IPS-15b (cell line): ENCODE results near the gene IKZF3.

Source experiments
- H3K27me3 ChIP-seq: one replicate; pipeline ENCODE4 v1.6.1; 2013; ENCODE audit warnings: low read length; ENCODE audit not compliant: control insufficient read depth, insufficient read depth
- H3K36me3 ChIP-seq: one replicate; pipeline ENCODE4 v1.6.1; 2013; ENCODE audit warnings: low read length; ENCODE audit not compliant: control insufficient read depth, insufficient read depth
- H3K4me1 ChIP-seq: one replicate; pipeline ENCODE4 v1.6.1; 2013; ENCODE audit warnings: mild to moderate bottlenecking, low read length; ENCODE audit not compliant: control insufficient read depth, insufficient read depth
- H3K4me3 ChIP-seq: one replicate; pipeline ENCODE4 v1.5.1; 2013; ENCODE audit warnings: low read depth, low read length
- H3K9ac ChIP-seq: one replicate; pipeline ENCODE4 v1.6.1; 2013; ENCODE audit warnings: low read depth, mild to moderate bottlenecking, low read length
- H3K9me3 ChIP-seq: one replicate; pipeline ENCODE4 v1.6.1; 2013; ENCODE audit warnings: mild to moderate bottlenecking, low read length; ENCODE audit not compliant: control insufficient read depth, insufficient read depth

IKZF3 gene

DNA sequence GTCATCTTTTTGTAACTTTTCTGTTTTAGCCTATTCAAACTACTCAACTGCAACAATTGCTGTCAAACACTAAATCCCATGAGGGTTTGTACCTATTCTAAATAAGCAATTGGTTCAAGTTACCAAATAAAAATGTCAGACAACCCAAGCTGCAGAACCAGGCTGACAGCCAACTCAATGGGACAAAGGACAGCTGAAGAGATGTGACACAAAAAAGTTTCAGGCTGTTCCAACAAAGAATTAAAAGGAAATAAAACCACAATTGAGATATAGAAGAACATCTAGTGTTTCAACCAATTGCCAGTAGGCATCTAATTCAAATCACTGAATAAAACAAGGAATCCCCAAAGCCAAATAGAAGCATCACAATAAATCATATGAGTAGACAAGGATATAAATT, 77.1 kb downstream of the IKZF3 start:
- H3K4me3 ChIP-seq, result no peak overlapping the region
- peaks cover 4% of the 10 kb centered on the region for H3K4me1 ChIP-seq
- H3K36me3 ChIP-seq, result no peaks in the 10 kb centered on the region
- H3K9me3 ChIP-seq, result no peaks in the 10 kb centered on the region
- no peaks in the 10 kb centered on the region for H3K27me3 ChIP-seq
- no peak overlapping the region for H3K9ac ChIP-seq

DNA sequence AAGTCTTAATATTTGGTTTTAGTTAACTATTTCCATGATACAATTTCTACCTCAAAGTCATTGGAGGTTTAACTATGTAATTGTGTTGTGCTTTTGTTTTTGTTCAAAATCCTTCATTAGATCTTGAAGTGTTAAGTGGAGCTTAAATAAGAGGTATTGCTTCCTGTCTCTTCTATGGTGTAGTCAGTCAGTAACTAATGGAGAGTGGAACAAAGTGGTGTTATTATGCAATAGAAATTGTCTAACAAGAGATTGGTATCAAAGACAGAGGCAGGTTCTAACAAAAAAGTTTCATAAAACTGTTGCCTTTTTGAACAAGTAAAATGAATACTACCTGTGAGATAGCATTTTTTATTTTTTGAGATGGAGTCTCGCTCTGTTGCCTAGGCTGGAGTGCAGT, 81.1 kb downstream of the IKZF3 start:
- no peaks in the 10 kb centered on the region for H3K27me3 ChIP-seq

DNA sequence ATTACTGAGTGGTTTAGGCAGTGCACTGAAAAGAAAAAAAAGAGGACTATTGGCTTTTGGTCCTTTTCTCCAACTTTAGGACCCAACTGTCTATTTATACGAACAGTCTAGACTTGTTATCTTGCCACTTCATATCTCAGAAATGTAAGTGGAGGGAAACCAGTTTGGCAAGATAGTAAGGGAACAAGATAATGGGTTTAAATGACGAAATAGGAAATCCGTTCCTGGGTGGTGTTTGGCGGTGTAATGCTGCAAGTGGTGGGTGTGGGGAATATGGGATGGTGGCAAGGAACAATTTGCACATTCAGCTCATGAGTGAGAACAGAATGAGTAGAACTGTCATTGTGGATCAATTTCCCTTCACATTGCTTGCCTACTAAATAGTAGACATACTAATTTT, 81.6 kb downstream of the IKZF3 start:
- no peaks in the 10 kb centered on the region for H3K4me1 ChIP-seq
- no peak overlapping the region for H3K9ac ChIP-seq
- H3K36me3 ChIP-seq, result no peaks in the 10 kb centered on the region
- no peak overlapping the region for H3K4me3 ChIP-seq
- H3K27me3 ChIP-seq, result no peaks in the 10 kb centered on the region
- H3K9me3 ChIP-seq, result no peaks in the 10 kb centered on the region

More for the DNA sequence above, 81.1 kb downstream of the IKZF3 start:
- Histone ChIP-seq H3K4me3 (no peak overlapping the region), H3K4me1 (no peaks in the 10 kb centered on the region), H3K9me3 (no peaks in the 10 kb centered on the region), H3K9ac (no peak overlapping the region), H3K36me3 (no peaks in the 10 kb centered on the region)

DNA sequence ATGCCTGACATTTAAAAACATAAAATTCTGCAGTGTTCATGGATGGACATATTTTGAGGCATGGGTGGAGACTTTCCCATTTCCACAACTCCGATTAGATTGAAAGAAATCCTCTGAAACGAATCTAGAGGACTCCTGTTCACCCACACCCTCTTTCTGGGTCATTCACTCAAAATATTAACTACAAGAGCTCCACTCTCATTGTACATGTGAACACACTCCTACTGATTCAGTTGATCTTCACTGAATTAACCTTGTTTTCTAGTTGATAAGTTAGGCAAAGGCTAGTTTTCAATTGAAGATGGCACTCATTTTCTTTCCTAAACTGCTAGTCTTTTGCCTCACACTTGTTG, 82.3 kb downstream of the IKZF3 start:
- Histone ChIP-seq H3K9me3 (no peaks in the 10 kb centered on the region), H3K36me3 (no peaks in the 10 kb centered on the region), H3K4me1 (no peaks in the 10 kb centered on the region), H3K9ac (no peak overlapping the region), H3K27me3 (no peaks in the 10 kb centered on the region), H3K4me3 (no peak overlapping the region)

DNA sequence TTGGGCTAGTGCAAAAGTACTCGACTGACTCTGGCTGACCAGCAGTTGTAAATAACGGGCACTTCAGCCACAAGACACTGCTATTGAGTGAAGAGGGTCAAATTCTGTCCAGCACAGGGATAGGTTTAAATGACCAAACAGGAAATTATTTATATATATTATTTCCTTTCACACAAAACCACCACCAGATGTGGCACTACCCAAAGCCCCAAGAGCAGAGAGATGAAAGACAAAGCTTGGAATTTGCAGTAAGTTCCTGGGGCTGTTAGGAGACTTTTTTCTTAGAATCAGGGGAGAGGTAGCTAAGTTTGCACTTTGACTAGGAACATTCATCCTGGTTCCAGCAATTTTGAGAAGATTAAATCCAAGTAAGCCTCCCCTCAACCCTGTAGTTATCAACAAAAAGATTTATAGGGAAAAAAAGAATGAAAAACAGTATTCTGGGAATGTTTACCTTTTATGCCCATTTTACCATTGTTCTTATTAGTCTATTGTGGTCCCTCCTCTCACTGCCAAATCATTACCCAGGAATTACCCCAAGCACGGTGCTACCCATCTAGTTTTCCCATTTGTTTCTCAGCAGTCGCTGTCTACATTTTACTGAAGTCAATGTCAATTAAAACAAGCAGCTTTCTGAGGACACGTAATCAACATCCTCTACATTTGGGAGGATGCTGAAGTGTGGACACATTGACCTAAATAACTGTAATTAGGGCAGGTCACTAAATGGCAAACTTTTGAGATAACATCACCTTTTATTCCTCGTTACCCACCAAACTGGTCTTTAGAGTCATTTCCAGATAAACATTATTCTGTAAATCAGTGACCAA, 82.9 kb downstream of the IKZF3 start:
- H3K9ac ChIP-seq, result no peak overlapping the region
- H3K4me1 ChIP-seq, result no peaks in the 10 kb centered on the region
- no peaks in the 10 kb centered on the region for H3K36me3 ChIP-seq
- H3K4me3 ChIP-seq, result no peak overlapping the region
- no peaks in the 10 kb centered on the region for H3K9me3 ChIP-seq
- no peaks in the 10 kb centered on the region for H3K27me3 ChIP-seq

DNA sequence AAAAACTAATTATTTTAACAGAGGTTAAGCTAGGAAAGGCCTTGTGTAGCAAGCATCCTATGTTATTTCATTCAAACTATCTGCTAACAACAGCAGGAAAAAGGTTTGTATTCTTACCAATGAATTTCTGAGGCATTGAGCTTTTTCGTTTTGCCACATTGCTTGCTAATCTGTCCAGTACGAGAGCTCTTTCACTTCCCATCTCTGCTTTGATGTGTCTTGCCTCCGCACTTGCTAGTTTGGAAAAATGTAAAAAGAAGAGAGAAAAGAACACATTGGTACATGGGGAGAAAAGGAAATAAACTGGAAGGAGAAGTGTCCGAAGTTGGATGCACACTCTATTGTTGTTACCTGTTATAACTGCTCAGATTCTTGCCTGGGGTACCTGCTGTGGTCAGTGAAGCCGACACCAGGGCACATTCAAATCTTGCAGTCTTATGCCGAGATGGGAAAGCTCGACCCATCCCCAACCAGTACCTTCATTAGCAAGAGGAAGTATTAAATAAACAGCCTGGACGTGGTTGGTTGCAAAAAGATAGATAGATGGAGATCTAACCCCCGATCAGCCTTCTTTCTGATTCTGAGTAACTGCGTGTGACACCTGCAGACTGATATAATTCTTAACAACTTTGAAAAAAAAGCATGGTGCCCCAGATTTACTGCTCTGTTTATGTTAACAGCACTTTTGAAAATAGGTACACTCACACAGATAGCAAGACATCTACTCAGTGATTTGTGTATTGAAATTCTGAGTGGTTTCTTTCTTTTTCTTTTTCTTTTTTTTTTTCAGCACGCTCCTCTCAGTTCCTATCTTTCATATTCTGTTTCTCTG, 86.4 kb downstream of the IKZF3 start:
- no peaks in the 10 kb centered on the region for H3K36me3 ChIP-seq
- H3K9ac ChIP-seq, result no peak overlapping the region
- no peaks in the 10 kb centered on the region for H3K4me1 ChIP-seq
- H3K9me3 ChIP-seq, result no peaks in the 10 kb centered on the region
- H3K4me3 ChIP-seq, result no peak overlapping the region
- H3K27me3 ChIP-seq, result no peaks in the 10 kb centered on the region

DNA sequence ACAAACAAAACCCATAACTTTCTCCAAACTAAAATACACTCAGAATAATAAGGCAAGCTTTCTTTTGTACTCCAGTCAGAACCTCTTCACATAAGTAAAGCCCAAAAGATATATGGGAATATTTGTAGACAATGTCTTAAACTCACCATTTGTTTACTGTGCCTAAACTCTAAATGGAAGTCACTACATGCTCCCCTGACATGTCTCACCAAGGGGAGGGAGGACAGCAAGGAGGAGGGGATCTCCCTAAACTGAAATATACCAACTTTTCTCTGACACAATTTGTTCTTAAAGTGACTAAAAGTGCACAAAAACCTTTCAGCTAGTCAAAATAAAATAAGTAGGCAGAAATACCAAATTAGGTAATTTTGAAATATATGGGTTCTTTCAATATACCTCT, 87.9 kb downstream of the IKZF3 start:
- Histone ChIP-seq H3K9ac (no peak overlapping the region), H3K4me1 (no peaks in the 10 kb centered on the region), H3K36me3 (no peaks in the 10 kb centered on the region), H3K27me3 (no peaks in the 10 kb centered on the region), H3K4me3 (no peak overlapping the region), H3K9me3 (no peaks in the 10 kb centered on the region)

DNA sequence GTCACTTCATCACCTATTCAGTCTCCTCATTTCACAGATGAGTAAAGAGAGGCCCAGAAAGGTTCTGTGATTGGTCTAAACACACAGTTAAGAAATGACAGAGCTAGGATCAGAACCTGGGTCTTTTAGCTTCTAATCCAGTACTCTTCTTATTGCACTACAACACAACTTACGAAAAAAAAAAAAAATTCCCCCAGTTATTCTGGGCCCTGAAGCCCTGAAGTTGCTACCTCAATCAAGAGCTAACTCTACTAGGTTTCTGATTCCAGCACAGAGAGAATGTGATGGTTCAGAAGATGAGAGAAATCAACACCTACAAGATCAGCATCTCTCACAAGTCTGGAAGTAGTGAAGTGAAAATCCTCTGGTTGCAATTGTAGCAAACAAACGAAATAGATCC, 89.1 kb downstream of the IKZF3 start:
- Histone ChIP-seq H3K9ac (no peak overlapping the region), H3K4me1 (no peaks in the 10 kb centered on the region), H3K9me3 (no peaks in the 10 kb centered on the region), H3K36me3 (no peaks in the 10 kb centered on the region), H3K27me3 (no peaks in the 10 kb centered on the region), H3K4me3 (no peak overlapping the region)

DNA sequence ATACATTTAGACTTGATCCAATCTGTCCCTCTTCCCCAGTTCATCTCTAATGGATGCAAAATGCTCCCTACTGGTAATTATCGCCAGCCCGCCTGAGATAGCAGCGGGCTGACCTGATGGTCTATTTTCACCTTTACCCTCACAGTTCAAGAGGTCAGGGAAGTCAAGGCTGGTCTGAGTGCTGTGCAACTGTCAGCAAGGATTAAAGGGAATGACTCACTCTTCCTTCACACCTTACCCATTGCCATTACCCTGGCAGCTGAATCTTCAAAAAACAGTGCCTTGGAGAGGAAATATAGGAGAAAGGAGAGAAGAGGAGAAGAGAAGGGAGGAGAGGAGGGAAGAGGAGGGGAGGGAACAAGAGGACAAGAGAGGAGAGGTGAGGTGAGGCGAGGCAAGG, 90.1 kb downstream of the IKZF3 start:
- Histone ChIP-seq H3K9me3 (no peaks in the 10 kb centered on the region), H3K4me3 (no peak overlapping the region), H3K36me3 (no peaks in the 10 kb centered on the region), H3K9ac (no peak overlapping the region), H3K27me3 (no peaks in the 10 kb centered on the region), H3K4me1 (no peaks in the 10 kb centered on the region)

DNA sequence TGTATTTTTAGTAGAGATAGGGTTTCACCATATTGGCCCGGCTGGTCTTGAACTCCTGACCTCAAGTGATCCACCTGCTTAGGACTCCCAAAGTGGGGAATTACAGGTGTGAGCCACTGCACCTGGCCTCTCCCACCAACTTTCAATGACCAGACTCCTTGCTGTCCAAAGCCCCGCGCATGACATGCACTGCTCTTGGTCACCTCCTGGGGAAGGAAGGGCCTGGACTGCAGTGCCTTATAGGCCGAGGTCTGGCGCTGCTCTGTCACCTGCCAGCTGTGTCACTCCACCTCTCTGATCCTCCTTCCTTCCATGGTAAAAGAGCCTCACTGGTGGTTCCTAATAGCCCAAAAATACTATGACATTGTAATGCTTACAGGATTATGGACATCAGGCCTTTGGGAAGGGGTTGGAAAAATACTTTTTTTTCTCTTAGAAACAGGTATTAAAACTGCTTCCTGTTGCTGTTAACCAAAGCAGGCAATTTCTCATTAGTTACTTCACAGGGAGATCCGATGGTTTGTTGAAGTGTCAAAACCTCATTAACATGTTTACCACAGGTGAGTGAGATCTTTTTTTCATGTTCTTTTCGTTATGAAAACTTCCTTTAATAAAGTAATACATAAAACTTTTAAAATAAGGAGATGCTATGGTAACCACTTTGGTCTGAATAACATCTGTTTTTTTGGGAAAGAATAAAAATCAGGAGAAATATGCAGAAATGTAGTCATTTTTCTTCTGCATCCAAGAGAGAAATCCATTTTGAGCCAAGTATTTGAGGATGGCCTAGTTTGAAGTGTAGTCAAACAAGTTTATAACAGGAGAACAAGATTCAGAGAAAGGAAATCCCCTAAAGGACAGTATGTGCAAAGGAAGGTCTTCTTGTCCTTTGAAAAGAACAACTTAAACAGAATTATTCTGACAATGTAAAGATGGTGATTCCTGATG, 90.9 kb downstream of the IKZF3 start:
- H3K27me3 ChIP-seq, result no peaks in the 10 kb centered on the region
- H3K4me3 ChIP-seq, result no peak overlapping the region
- H3K4me1 ChIP-seq, result no peaks in the 10 kb centered on the region
- no peak overlapping the region for H3K9ac ChIP-seq
- H3K9me3 ChIP-seq, result no peaks in the 10 kb centered on the region
- no peaks in the 10 kb centered on the region for H3K36me3 ChIP-seq

DNA sequence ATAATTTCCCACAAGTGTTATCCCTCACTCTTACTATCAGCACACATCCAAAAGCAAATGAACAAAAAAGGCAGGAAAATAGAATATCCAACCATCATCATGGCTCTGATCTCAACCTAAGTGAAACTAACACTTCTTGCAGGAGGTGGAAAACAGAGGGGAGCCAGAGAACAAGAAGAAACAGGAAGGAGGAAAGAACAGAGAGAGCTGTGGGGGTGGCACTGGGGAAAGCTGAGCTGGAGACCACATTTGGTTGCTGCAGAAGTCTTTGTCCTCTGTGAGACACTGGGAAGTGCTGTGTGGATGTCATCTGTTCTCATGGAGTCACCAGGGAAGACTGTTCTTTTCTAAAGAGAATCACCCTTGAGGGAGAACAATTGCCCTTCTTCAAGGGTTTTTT, 91.7 kb downstream of the IKZF3 start:
- no peaks in the 10 kb centered on the region for H3K4me1 ChIP-seq
- no peaks in the 10 kb centered on the region for H3K27me3 ChIP-seq
- no peak overlapping the region for H3K4me3 ChIP-seq
- H3K9ac ChIP-seq, result no peak overlapping the region
- H3K9me3 ChIP-seq, result no peaks in the 10 kb centered on the region
- H3K36me3 ChIP-seq, result no peaks in the 10 kb centered on the region
